HepG2 (cell line): ENCODE results near the gene CLASP1. TPM values are rescaled to one million over a fixed set of nuclear protein-coding genes. Genes with fewer than 3 reads are reported as not detected.

Experiments used
- ATAC-seq: fragments of 200-7000 bp; cut with Tn5 transposase; 3 replicates; pipeline ENCODE4 v1.9.1; 2020; ENCODE audit warnings: mild to moderate bottlenecking, moderate library complexity
- BruUV-seq: library from RNA; stranded (reverse); fragments of 400-500 nt; replicated peaks from 2 replicates; lab custom pipeline; 2021; lab: Mats Ljungman, UMichigan
- CTCF ChIA-PET: fragments of 300-600 bp; formaldehyde crosslinking; extraction: SDS; loops from one replicate; lab custom pipeline; 2021; ENCODE audit warnings: low total read pairs, inconsistent platforms, low intra/inter-chr PET ratio; lab: Yijun Ruan, JAX
- POLR2A ChIA-PET: fragments of 350-600 bp; sonication (Branson Sonifier 250); formaldehyde crosslinking; loops from one replicate; lab custom pipeline; 2020; ENCODE audit warnings: antibody characterized with exemption, inconsistent platforms; lab: Yijun Ruan, JAX
- DNase-seq: peaks from one replicate; pipeline ENCODE4 v3.0.0-alpha.2; 2015; ENCODE audit warnings: low spot score
- FAIRE-seq: peaks from 3 replicates; lab custom pipeline; 2011; peaks lifted over from hg19 to GRCh38; lab: Jason Lieb, UNC
- H2AFZ ChIP-seq: one replicate; pipeline ENCODE4 v1.6.1; 2011; ENCODE audit warnings: low read length, inconsistent platforms
- H3K27ac ChIP-seq: fragments of 300-600 bp; 3 replicates; pipeline ENCODE4 v1.8.0; 2011; ENCODE audit warnings: mixed run types, mild to moderate bottlenecking, mixed read lengths, low read length, inconsistent platforms; ENCODE audit not compliant: insufficient read depth; ENCODE audit errors: extremely low read length
- H3K27me3 ChIP-seq, 2 experiments: fragments of 200-600 bp in 1 of 2; 2 replicates in 1 of 2; 3 replicates in 1 of 2; pipeline versions ENCODE4 v1.6.0 to v1.8.0; 2011; ENCODE audit warnings: low read length in 2 of 2, mild to moderate bottlenecking in 2 of 2, moderate library complexity in 2 of 2, inconsistent platforms in 1 of 2; ENCODE audit not compliant: insufficient read depth in 2 of 2, control insufficient read depth in 1 of 2
- H3K36me3 ChIP-seq, 2 experiments: fragments of 200-600 bp in 1 of 2; replicated peaks in 1 of 2; 2 replicates in 1 of 2; 3 replicates in 1 of 2; pipeline versions ENCODE4 v1.5.1 to v1.8.0; 2011; ENCODE audit warnings: low read length in 2 of 2, inconsistent platforms in 1 of 2; ENCODE audit not compliant: insufficient read depth in 2 of 2, control insufficient read depth in 1 of 2
- H3K4me1 ChIP-seq: 2 replicates; pipeline ENCODE4 v1.5.1; 2012; ENCODE audit warnings: low read length, inconsistent platforms; ENCODE audit not compliant: insufficient read depth
- H3K4me2 ChIP-seq: 2 replicates; pipeline ENCODE4 v1.6.0; 2011; ENCODE audit warnings: low read depth, low read length, inconsistent platforms
- H3K4me3 ChIP-seq, 3 experiments: fragments of 200-600 bp in 1 of 3; sonication (generic), shearing (Covaris generic) in 1 of 3; replicated peaks in 1 of 3; 2 replicates each; pipeline ENCODE4 v1.5.1; 2011 to 2016; ENCODE audit warnings: low read length in 3 of 3, inconsistent platforms in 2 of 3, low read depth in 2 of 3, mild to moderate bottlenecking in 2 of 3, control low read depth in 1 of 3, mixed read lengths in 1 of 3; ENCODE audit not compliant: insufficient read depth in 1 of 3
- H3K79me2 ChIP-seq: one replicate; pipeline ENCODE4 v1.6.1; 2011; ENCODE audit warnings: low read length, inconsistent platforms; ENCODE audit not compliant: insufficient read depth
- H3K9ac ChIP-seq: 2 replicates; pipeline ENCODE4 v1.6.0; 2011; ENCODE audit warnings: mild to moderate bottlenecking, low read depth, low read length, inconsistent platforms; ENCODE audit not compliant: insufficient read depth
- H3K9me3 ChIP-seq: 2 replicates; pipeline ENCODE4 v1.5.1; 2012; ENCODE audit warnings: mild to moderate bottlenecking, low read length
- H4K20me1 ChIP-seq: 2 replicates; pipeline ENCODE4 v1.6.0; 2011; ENCODE audit warnings: inconsistent platforms, mild to moderate bottlenecking, low read length, moderate library complexity; ENCODE audit not compliant: insufficient read depth
- EP300 ChIP-seq, 3 experiments: sonication (generic) in 1 of 3; formaldehyde crosslinking in 1 of 3; IDR thresholded peaks; 2 replicates each; pipeline versions ENCODE4 v1.5.1 to v1.6.1; 2011 to 2020; ENCODE audit warnings: low read depth in 2 of 3, low read length in 2 of 3, borderline replicate concordance in 1 of 3, improper control_type of control experiment in 1 of 3, mild to moderate bottlenecking in 1 of 3, missing genetic modification reagents in 1 of 3, moderate library complexity in 1 of 3
- FOXK2 ChIP-seq: fragments of 450-650 bp; IDR thresholded peaks from 2 replicates; pipeline ENCODE4 v1.6.1; 2016
- KLF16 ChIP-seq, 2 experiments: sonication (generic) in 1 of 2; formaldehyde crosslinking in 1 of 2; IDR thresholded peaks; 2 replicates each; pipeline versions ENCODE4 v1.6.1 to v1.8.0; 2016 to 2023; ENCODE audit warnings: missing genetic modification reagents in 2 of 2, missing compliant biosample characterization in 1 of 2
- NFE2L2 ChIP-seq: fragments of 150-350 bp; IDR thresholded peaks from 2 replicates; pipeline ENCODE4 v1.6.1; 2014; ENCODE audit warnings: low read length
- SAP130 ChIP-seq: IDR thresholded peaks from 2 replicates; pipeline ENCODE4 v1.6.1; 2016; ENCODE audit warnings: low read depth
- ZNF138 ChIP-seq: sonication (generic); formaldehyde crosslinking; IDR thresholded peaks from 2 replicates; pipeline ENCODE4 v1.5.0; 2020; ENCODE audit warnings: mild to moderate bottlenecking, low read depth, missing genetic modification reagents
- ZNF225 ChIP-seq: sonication (generic); formaldehyde crosslinking; IDR thresholded peaks from 2 replicates; pipeline ENCODE4 v1.4.0; 2020; ENCODE audit warnings: mild to moderate bottlenecking, missing genetic modification reagents
- ZNF317 ChIP-seq: sonication (generic); formaldehyde crosslinking; IDR thresholded peaks from 2 replicates; pipeline ENCODE4 v1.5.0; 2020; ENCODE audit warnings: mild to moderate bottlenecking, missing genetic modification reagents
- ZNF350 ChIP-seq: sonication (generic); formaldehyde crosslinking; IDR thresholded peaks from 2 replicates; pipeline ENCODE4 v1.4.0; 2020; ENCODE audit warnings: mild to moderate bottlenecking, low read depth, missing genetic modification reagents, borderline replicate concordance
- ZNF432 ChIP-seq: sonication (generic); formaldehyde crosslinking; IDR thresholded peaks from 2 replicates; pipeline ENCODE4 v1.5.0; 2020; ENCODE audit warnings: missing genetic modification reagents, mild to moderate bottlenecking, borderline replicate concordance
- ZNF569 ChIP-seq: sonication (generic); formaldehyde crosslinking; IDR thresholded peaks from 2 replicates; pipeline ENCODE4 v1.5.0; 2020; ENCODE audit warnings: mild to moderate bottlenecking, missing genetic modification reagents, moderate library complexity, borderline replicate concordance
- ZNF644 ChIP-seq: IDR thresholded peaks from 2 replicates; pipeline ENCODE4 v1.6.1; 2016; ENCODE audit warnings: low read depth
- ZNF678 ChIP-seq: sonication (generic); formaldehyde crosslinking; IDR thresholded peaks from 2 replicates; pipeline ENCODE4 v1.4.0; 2020; ENCODE audit warnings: mild to moderate bottlenecking, missing genetic modification reagents
- in situ Hi-C: cut with HindIII; loops from 2 replicates; pipeline ENCODE4 v1.10.0; 2017; ENCODE audit warnings: low pct_unique_long_range_greater_than_20kb; ENCODE audit not compliant: extremely low pct_ligation_motif_present
- intact Hi-C: fragments of 100-400 bp; cut with micrococcal nuclease; formaldehyde crosslinking; loops from one replicate; pipeline ENCODE4 v1.10.0; 2022; ENCODE audit not compliant: unreplicated experiment
- polyA plus RNA-seq, 8 experiments: library from polyadenylated mRNA; depleted of rRNA in 3 of 8; stranded (reverse) in 7 of 8; unstranded in 1 of 8; fragments of >200 nt; fragmentation: Illumina TruSeq in 4 of 8; extraction: Trizol in 4 of 8; gene quantifications; 2 replicates each; pipeline versions ENCODE4 v1.2.1 to v1.2.3, GENCODE V29; 2011 to 2016; ENCODE audit warnings: low read depth in 4 of 8, missing spikeins in 1 of 8, mixed read lengths in 1 of 8; ENCODE audit not compliant: insufficient read depth in 1 of 8
- total RNA-seq, 5 experiments: library from RNA; depleted of rRNA; stranded (reverse); fragments of >200 nt; fragmentation: Illumina TruSeq; extraction: Trizol; gene quantifications; 2 replicates each; pipeline ENCODE4 v1.2.3, GENCODE V29; 2016; ENCODE audit warnings: low read depth in 1 of 5
- TF ChIP-seq, protein P1 (sequence below): sonication (generic); formaldehyde crosslinking; IDR thresholded peaks from 2 replicates; pipeline ENCODE4 v1.4.0; 2020; ENCODE audit warnings: mild to moderate bottlenecking, missing genetic modification reagents, borderline replicate concordance
- TF ChIP-seq, protein P2 (sequence below): sonication (generic); formaldehyde crosslinking; IDR thresholded peaks from 2 replicates; pipeline ENCODE4 v1.4.0; 2020; ENCODE audit warnings: missing genetic modification reagents
- TF ChIP-seq, protein P3 (sequence below): sonication (generic); formaldehyde crosslinking; IDR thresholded peaks from 2 replicates; pipeline ENCODE4 v1.8.1; 2023; ENCODE audit warnings: mild to moderate bottlenecking, missing genetic modification reagents

CLASP1 gene
- total and polyA plus RNA-seq, 2 of the 13 experiments (the other 11 are each of a cell fraction or from before 2014, with no cell fraction given) = 11.7 to 47.9 TPM

DNA sequence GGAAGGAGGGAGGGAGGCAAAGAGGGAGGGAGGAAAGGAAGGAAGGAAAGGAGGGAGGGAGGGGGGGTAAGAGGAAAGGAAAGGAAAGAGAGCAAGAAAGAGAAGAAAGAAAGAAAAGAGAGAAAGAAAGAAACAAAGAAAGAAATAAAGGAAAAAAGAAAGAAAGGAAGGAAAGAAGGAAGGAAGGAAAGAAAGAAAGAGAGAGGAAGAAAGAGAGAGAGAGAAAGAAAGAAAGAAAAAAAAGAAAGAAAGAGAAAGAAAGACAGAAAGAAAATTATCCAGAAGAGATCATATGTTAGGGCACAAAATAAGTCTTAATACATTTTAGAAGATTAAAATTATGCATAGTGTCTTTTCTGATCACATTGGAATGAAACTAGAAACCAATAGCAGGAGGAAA, 339.9 kb downstream of the CLASP1 start:
- CTCF ChIA-PET = no interaction called here
- intact Hi-C loops = no loop called here
- in situ Hi-C loops = no loop called here
- BruUV-seq = no TSS peak
- Histone ChIP-seq H3K27me3 (no peaks in the 10 kb centered on the region), H3K36me3 (no peaks in the 10 kb centered on the region), H3K4me1 (no peaks in the 10 kb centered on the region), H3K9me3 (no peaks in the 10 kb centered on the region), H3K4me2 (no peak overlapping the region), H3K79me2 (no peaks in the 10 kb centered on the region), H2AFZ (no peak overlapping the region), H4K20me1 (no peaks in the 10 kb centered on the region), H3K27ac (no peak overlapping the region), H3K4me3 (no peak overlapping the region), H3K9ac (no peak overlapping the region)
- FAIRE-seq = no peak
- ATAC-seq = no peak
- no peak for DNase-seq
- TF ChIP-seq ZNF225 (no peak), ZNF644 (CRISPR knock-in tag) (no peak), EP300 (IDR thresholded peaks at IDR 0.05; ENCODE audit: low read depth in 2 of 2, low read length in 2 of 2) (no peak), EP300 (CRISPR knock-in tag; IDR thresholded peaks at IDR 0.05; ENCODE audit: borderline replicate concordance) (no peak), ZNF678 (no peak), KLF16 (CRISPR knock-in tag; IDR thresholded peaks at IDR 0.05) (no peak), FOXK2 (no peak), ZNF317 (CRISPR knock-in tag) (no peak), NFE2L2 (no peak), ZNF432 (CRISPR knock-in tag) (no peak), SAP130 (no peak), ZNF350 (CRISPR knock-in tag) (no peak), ZNF569 (no peak), ZNF138 (CRISPR knock-in tag) (no peak)
- TF ChIP-seq, protein P1, sequence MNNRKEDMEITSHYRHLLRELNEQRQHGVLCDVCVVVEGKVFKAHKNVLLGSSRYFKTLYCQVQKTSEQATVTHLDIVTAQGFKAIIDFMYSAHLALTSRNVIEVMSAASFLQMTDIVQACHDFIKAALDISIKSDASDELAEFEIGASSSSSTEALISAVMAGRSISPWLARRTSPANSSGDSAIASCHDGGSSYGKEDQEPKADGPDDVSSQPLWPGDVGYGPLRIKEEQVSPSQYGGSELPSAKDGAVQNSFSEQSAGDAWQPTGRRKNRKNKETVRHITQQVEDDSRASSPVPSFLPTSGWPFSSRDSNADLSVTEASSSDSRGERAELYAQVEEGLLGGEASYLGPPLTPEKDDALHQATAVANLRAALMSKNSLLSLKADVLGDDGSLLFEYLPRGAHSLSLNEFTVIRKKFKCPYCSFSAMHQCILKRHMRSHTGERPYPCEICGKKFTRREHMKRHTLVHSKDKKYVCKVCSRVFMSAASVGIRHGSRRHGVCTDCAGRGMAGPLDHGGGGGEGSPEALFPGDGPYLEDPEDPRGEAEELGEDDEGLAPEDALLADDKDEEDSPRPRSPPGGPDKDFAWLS = no peak
- TF ChIP-seq, protein P2, sequence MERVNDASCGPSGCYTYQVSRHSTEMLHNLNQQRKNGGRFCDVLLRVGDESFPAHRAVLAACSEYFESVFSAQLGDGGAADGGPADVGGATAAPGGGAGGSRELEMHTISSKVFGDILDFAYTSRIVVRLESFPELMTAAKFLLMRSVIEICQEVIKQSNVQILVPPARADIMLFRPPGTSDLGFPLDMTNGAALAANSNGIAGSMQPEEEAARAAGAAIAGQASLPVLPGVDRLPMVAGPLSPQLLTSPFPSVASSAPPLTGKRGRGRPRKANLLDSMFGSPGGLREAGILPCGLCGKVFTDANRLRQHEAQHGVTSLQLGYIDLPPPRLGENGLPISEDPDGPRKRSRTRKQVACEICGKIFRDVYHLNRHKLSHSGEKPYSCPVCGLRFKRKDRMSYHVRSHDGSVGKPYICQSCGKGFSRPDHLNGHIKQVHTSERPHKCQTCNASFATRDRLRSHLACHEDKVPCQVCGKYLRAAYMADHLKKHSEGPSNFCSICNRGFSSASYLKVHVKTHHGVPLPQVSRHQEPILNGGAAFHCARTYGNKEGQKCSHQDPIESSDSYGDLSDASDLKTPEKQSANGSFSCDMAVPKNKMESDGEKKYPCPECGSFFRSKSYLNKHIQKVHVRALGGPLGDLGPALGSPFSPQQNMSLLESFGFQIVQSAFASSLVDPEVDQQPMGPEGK (CRISPR knock-in tag) = no peak
- TF ChIP-seq, protein P3, sequence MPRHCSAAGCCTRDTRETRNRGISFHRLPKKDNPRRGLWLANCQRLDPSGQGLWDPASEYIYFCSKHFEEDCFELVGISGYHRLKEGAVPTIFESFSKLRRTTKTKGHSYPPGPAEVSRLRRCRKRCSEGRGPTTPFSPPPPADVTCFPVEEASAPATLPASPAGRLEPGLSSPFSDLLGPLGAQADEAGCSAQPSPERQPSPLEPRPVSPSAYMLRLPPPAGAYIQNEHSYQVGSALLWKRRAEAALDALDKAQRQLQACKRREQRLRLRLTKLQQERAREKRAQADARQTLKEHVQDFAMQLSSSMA = no peak
- POLR2A ChIA-PET = no interaction called here
